Hair follicle dermal papilla cell (primary cell): ENCODE results near the gene NBPF6. TPM values are rescaled to one million over a fixed set of nuclear protein-coding genes. Genes with fewer than 3 reads are reported as not detected.

Experiments
- total RNA-seq: library from RNA; depleted of rRNA; stranded (reverse); fragments of >200 nt; gene quantifications from 2 replicates; pipeline ENCODE4 v1.2.3, GENCODE V29; 2012

Gene NBPF6, protein sequence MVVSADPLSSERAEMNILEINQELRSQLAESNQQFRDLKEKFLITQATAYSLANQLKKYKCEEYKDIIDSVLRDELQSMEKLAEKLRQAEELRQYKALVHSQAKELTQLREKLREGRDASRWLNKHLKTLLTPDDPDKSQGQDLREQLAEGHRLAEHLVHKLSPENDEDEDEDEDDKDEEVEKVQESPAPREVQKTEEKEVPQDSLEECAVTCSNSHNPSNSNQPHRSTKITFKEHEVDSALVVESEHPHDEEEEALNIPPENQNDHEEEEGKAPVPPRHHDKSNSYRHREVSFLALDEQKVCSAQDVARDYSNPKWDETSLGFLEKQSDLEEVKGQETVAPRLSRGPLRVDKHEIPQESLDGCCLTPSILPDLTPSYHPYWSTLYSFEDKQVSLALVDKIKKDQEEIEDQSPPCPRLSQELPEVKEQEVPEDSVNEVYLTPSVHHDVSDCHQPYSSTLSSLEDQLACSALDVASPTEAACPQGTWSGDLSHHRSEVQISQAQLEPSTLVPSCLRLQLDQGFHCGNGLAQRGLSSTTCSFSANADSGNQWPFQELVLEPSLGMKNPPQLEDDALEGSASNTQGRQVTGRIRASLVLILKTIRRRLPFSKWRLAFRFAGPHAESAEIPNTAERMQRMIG
- not detected in 2 replicates for total RNA-seq

GRCh38 chr1:108450043-108450442 lies at the start of gene NBPF6:
Gene NBPF6 (plus strand): TSS chr1:108450343. CDS start chr1:108450602, 259 bp downstream.

Other genes with a start within 250 kb of the NBPF6 start
- gene SLC25A24, start 250.0 kb upstream of the NBPF6 start, total RNA-seq = 48.1 and 54.4 TPM in 2 replicates
- gene NBPF4, start 206.3 kb upstream of the NBPF6 start, total RNA-seq = not detected in 2 replicates
- 22.0 and 23.2 TPM in 2 replicates for gene EEIG2, start 109.8 kb downstream of the NBPF6 start, total RNA-seq
- gene HENMT1, start 210.8 kb downstream of the NBPF6 start, total RNA-seq = 4.5 and 4.6 TPM in 2 replicates
- 16.0 and 17.7 TPM in 2 replicates for gene PRPF38B, start 242.0 kb downstream of the NBPF6 start, total RNA-seq